Measurements from ENCODE around the gene KIAA0586.
"Not testable (repeated sequence)": the region's sequence is repeated elsewhere in the genome, so short reads cannot be mapped to it uniquely, and the experiment has no call there.

Gene KIAA0586

GRCh38 chr14:58464652-58465051, 37.1 kb downstream of the KIAA0586 start:
- no peak for DNase-seq (ENCODE audit: low spot score)

- no peak for DNase-seq (ENCODE audit: low spot score)
These were observed 37.9 kb downstream of the KIAA0586 start for GRCh38 chr14:58465421-58465820.

- DNase-seq (ENCODE audit: low spot score): no peak
These were observed 38.9 kb downstream of the KIAA0586 start for GRCh38 chr14:58466459-58466858.

- no peak for DNase-seq (ENCODE audit: low spot score)
These were observed 40.1 kb downstream of the KIAA0586 start for GRCh38 chr14:58467575-58467974.

- no peak for DNase-seq (ENCODE audit: low spot score)
These were observed 41.8 kb downstream of the KIAA0586 start for GRCh38 chr14:58469309-58469708.

GRCh38 chr14:58476320-58476719, 48.8 kb downstream of the KIAA0586 start:
- DNase-seq (ENCODE audit: low spot score): no peak

GRCh38 chr14:58477653-58478052, 50.1 kb downstream of the KIAA0586 start:
- no peak for DNase-seq (ENCODE audit: low spot score)

- DNase-seq (ENCODE audit: low spot score): not testable (repeated sequence)
These were observed 50.8 kb downstream of the KIAA0586 start for GRCh38 chr14:58478329-58478728.

GRCh38 chr14:58479975-58480374, 52.5 kb downstream of the KIAA0586 start:
- DNase-seq (ENCODE audit: low spot score): no peak

GRCh38 chr14:58484176-58484575, 56.7 kb downstream of the KIAA0586 start:
- DNase-seq (ENCODE audit: low spot score): no peak

- DNase-seq (ENCODE audit: low spot score): no peak
These were observed 61.0 kb downstream of the KIAA0586 start for GRCh38 chr14:58488550-58488949.

- DNase-seq (ENCODE audit: low spot score): no peak
These were observed 64.1 kb downstream of the KIAA0586 start for GRCh38 chr14:58491593-58491992.

- no peak for DNase-seq (ENCODE audit: low spot score)
These were observed 64.5 kb downstream of the KIAA0586 start for GRCh38 chr14:58492044-58492443.

GRCh38 chr14:58501214-58501816, 73.8 kb downstream of the KIAA0586 start:
- DNase-seq (ENCODE audit: low spot score): peak; percentile 45

GRCh38 chr14:58513272-58513671, 85.8 kb downstream of the KIAA0586 start:
- DNase-seq (ENCODE audit: low spot score): no peak

- DNase-seq (ENCODE audit: low spot score): no peak
These were observed 90.1 kb downstream of the KIAA0586 start for GRCh38 chr14:58517592-58517991.

GRCh38 chr14:58525691-58526090, 98.2 kb downstream of the KIAA0586 start:
- DNase-seq (ENCODE audit: low spot score): not testable (repeated sequence)

GRCh38 chr14:58533446-58533845, 105.9 kb downstream of the KIAA0586 start:
- no peak for DNase-seq (ENCODE audit: low spot score)

GRCh38 chr14:58535044-58535443, 107.5 kb downstream of the KIAA0586 start:
- no peak for DNase-seq (ENCODE audit: low spot score)

GRCh38 chr14:58537004-58537403, 109.5 kb downstream of the KIAA0586 start:
- DNase-seq (ENCODE audit: low spot score): no peak

- no peak for DNase-seq (ENCODE audit: low spot score)
These were observed 113.5 kb downstream of the KIAA0586 start for GRCh38 chr14:58540749-58541632.

- DNase-seq (ENCODE audit: low spot score): no peak
These were observed 114.1 kb downstream of the KIAA0586 start for GRCh38 chr14:58541633-58542022.

GRCh38 chr14:58543253-58543652, 115.7 kb downstream of the KIAA0586 start:
- no peak for DNase-seq (ENCODE audit: low spot score)

- DNase-seq (ENCODE audit: low spot score): no peak
These were observed 120.1 kb downstream of the KIAA0586 start for GRCh38 chr14:58547649-58548048.
